ENCODE data around the gene STK11IP.
A peak's percentile ranks its signal among the peaks of the same experiment; 100 is the strongest.
"Not testable (repeated sequence)": the region's sequence is repeated elsewhere in the genome, so short reads cannot be mapped to it uniquely, and the experiment has no call there.

STK11IP gene

DNA sequence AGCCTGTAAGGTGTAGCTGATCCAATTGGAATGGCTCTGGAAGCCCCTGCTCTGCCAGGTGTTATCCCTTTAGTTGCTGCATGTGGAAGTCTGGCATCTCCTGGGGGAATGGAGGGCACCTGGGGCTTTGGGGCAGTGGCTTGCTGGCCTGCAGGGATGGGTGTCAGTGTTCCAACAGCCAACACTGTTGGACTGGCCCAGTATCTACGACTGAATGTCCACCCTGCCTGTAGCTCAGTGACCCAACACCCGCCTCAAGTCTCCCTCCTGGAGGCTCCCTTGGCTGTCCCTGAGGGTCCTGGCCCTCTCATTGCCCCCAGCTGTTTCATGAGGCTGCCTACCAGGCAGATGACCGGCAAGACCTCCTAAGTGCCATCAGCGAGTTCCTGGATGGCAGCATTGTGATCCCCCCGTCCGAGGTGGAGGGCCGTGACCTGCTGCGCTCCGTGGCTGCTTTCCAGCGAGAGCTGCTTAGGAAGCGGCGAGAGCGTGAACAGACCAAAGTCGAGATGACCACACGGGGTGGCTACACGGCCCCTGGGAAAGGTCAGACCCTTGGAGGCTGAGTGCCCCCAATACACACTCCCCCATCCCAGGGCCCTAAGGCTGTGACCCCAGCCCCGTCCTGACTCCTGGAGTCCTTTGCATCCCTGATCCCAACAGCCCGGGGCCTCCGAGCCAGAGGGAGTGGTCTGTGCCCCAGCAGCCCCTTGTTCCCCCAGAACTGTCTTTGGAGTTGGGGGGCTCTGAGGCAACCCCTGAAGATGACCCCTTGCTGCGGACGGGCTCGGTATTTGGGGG lies 37.5 kb downstream of the STK11IP start:
- DNase-seq (ENCODE audit: low read depth), result no peak

DNA sequence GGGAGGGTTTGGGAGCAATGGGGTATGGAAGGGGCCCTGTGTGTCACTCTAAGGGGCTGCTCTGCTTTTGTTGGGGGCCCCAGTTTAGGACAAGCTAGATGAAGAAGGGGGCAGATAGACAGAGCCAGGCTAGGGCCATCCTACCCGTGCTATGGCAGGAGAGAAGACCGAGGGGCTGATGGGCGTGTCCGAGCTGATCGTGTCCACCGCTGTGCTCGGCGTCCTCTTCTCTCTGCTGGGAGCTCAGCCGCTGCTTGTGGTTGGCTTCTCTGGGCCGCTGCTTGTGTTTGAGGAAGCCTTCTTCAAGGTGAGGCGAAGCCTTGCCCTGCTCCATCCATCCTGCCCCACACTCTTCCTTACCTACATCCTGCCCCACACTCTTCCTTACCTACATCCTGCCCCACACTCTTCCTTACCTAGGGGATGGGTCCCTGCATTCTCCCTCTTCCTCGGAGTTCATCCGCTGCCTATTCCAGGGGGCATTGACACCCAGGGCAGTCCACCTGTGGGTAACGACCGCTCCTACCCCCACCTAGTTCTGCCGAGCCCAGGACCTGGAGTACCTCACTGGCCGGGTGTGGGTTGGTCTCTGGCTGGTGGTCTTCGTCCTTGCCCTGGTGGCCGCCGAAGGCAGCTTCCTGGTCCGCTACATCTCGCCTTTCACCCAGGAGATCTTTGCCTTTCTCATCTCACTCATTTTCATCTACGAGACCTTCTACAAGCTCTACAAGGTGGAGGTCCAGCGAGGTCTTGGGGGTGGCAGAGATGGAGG lies 38.7 kb downstream of the STK11IP start:
- no peak for DNase-seq (ENCODE audit: low read depth)

DNA sequence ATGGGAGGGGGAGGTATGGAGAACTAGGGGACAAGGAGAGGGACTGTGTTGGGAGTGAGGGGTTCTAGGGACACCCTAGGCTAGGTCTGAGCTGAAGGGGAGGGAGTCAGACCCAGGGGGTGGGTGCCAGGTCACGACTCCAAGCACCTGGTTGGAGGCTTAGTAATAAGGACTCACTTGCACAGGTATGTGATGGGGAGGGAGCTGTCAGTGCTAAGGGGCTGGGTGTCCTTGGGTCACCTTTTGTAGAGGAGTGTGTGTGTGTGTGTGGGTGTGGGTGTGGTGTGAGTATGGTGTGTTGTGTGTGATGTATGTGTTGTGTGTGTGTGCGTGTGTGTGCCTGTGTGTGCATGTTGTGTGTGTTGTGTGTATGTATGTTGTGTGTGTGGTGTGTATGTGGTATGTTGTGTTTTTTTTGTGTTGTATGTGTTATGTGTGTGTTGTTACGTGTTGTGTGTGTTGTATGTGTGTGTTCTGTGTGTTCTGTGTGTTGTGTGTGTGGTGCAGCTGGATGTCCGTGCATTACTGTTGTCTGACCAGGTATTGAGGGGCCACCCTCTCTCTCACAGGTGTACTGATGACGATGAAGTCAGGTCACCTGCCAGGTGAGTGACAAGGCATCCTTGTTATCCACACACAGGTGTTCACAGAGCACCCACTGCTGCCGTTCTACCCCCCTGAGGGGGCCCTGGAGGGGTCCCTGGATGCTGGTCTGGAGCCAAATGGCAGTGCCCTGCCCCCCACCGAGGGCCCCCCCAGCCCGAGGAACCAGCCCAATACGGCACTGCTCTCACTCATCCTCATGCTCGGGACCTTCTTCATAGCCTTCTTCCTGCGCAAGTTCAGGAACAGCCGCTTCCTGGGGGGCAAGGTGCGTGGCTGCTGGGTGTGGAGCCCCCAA lies 39.5 kb downstream of the STK11IP start:
- no peak for DNase-seq (ENCODE audit: low read depth)

DNA sequence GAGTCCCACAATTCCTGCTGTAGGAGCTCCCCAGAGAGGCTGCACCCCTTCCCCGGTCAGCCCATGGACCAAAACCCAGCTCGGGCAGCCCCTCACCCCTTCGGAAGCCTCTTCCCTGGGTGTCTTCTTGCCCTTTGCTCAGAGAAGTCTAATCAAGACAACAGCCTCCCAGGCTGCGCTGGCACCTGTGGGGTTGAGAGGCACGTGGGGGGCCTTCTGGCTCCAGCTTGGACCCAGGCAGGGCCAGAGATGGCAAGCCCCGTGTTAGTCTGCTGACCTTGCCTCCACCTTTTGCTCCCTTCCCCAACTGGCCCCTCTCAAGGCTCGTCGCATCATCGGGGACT lies 40.2 kb downstream of the STK11IP start:
- DNase-seq (ENCODE audit: low read depth), result no peak

DNA sequence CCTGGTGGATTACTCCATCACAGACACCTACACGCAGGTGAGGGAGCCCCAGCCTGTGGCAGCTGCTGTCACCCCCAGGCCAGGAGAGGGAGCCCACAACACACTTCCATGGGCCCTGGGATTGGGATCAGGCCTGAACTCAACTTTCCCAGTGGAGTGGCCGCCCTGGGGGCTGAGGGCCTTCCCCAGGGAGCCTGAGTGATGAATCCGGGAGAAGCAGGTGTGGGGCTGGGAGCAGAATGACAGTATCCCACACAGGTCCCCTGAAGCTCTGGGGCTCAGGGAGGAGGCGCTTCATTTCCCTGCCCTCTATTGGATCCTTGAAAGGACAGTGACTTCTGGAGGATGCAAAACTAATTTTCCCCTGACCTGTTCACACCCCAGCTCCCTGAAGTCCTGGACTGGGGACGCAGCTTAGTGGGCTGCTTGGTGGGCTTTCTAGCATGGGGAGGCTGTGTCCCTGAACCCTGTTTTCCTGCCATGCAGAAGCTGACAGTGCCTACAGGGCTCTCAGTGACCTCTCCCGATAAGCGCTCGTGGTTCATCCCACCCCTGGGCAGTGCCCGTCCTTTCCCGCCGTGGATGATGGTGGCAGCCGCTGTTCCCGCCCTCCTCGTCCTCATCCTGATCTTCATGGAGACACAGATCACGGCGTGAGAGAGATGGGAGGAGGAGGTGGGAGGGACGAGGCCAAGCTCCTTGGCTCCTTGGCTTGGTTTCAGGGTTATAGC lies 40.7 kb downstream of the STK11IP start:
- no peak for DNase-seq (ENCODE audit: low read depth)

DNA sequence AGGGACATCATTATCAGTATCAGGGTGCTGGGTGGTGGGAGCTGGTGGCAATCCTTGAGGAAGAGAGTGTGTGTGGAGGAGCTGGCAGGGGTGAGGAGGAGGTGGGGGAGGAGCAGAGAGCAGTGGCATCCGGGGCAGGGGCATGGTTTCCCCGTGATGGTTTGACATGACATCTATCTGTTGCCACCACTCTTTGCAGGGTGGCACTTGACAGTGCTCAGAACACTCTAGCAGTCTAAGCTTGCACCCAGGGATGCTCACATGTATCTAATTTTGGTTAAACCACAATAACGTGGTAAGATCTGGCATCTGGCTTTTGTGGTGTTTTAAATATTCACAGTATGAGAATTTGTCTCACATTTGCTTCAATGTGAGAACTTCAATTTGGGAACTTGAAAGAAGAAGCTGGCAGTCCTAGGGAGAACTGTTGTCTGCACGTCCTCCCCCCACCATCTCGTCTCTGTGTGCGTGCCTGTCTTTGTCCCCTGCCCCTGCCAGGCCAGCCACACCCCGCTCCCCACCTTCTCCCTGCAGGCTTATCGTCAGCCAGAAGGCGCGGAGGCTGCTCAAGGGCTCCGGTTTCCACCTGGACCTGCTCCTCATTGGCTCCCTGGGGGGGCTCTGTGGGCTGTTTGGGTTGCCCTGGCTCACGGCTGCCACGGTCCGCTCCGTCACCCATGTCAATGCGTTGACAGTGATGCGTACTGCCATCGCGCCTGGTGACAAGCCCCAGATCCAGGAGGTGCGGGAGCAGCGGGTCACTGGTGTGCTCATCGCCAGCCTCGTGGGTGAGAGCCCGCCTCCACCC lies 41.5 kb downstream of the STK11IP start:
- DNase-seq (ENCODE audit: low read depth), result no peak

DNA sequence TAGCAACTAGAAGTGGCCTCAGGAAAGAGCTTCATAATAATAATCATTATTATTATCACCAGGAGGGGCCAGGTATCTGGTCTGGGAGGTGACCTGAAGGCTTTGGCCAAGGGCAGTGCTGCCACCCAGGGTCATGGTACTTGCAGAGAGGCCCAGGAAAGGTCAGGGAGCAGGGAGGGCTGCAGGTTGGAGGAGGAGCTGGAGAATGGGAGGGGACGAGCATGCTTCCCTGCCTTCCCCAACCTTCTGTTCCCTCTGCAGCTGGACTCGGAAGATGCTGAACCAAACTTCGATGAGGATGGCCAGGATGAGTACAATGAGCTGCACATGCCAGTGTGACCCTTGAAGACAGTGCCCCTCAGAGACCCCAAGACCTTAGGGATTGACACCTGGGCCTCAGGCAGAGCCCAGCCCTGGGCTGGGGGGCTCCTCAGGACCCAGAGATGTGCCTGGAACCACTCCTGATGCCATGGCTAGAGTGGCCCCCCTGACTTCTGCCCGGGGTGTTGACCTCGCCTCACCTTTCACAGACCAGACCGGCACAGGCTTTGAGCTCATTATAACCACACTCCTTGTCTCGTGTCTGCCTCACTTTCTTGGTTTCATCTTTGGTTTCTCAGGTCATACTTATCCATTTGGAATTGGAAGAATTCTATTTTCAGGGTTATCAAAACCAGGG lies 43.9 kb downstream of the STK11IP start:
- no peak for DNase-seq (ENCODE audit: low read depth)

DNA sequence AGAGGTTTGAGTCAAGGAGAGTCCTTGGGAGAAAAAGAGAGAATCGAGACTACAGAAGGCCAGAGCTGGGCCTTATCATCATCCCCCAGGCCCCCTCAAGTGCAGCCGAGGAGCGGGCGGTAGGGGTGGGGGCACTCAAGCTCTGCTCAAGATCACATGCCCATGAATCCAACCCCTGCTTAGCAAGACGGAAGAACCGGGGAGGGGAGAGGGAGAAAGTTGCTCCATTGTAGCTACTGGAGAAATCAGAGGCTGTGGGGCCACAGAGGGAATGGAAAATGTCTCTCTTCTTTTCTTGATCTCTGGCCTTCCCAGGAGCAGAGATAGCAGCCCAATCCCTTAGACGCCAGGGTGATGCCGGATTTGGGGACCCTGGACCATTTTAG lies 44.4 kb downstream of the STK11IP start:
- DNase-seq (ENCODE audit: low read depth), result no peak

DNA sequence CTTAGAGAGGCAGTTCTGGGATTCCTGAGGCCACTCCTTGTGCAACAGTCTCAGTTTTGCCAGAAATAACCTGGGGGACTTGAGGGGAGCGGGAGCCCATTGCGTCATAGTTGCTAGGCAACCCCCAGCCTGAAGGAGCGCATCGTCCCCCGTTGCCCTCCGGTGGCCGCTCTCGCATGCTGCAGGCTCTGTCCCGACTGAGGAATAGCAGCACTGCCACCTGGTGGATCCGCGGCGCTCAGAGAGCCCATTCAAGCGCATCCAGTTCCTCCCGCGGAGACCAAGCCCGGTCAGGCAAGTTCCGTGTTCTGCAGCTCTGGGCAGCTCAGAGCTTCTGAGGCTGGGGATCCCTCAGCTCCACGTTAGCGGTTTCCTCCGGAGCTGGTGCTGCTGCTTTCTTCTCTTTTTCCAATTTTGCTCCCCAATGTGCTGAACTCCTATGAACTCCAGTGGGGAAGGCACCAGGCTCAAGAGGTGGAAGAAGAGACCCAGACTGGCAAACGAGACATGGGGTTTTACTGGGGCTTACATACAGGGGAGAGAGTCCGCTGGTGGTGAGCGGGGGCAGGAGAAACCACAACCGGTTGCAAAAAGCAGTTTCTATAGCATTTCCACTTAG lies 44.9 kb downstream of the STK11IP start:
- DNase-seq (ENCODE audit: low read depth), result peak; percentile 81

DNA sequence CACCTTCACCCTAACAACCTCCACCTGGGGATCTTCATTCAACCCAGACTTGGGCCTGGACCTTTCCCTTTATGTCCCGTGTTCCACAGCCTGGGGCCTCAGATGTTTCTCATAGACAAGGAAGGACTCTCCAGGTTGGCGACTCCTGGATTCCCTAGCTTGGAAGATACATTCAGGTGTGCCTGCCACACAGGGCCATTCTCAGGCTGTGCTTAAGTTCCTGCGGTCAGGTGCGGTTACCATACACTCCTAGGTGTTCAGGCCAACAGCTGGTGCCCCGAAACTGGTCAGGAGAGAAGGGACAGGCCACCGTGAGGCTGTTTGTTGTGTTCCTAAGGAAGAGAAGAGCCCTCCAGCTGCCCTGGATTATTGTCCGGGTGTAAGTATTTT lies 45.4 kb downstream of the STK11IP start:
- no peak for DNase-seq (ENCODE audit: low read depth)

DNA sequence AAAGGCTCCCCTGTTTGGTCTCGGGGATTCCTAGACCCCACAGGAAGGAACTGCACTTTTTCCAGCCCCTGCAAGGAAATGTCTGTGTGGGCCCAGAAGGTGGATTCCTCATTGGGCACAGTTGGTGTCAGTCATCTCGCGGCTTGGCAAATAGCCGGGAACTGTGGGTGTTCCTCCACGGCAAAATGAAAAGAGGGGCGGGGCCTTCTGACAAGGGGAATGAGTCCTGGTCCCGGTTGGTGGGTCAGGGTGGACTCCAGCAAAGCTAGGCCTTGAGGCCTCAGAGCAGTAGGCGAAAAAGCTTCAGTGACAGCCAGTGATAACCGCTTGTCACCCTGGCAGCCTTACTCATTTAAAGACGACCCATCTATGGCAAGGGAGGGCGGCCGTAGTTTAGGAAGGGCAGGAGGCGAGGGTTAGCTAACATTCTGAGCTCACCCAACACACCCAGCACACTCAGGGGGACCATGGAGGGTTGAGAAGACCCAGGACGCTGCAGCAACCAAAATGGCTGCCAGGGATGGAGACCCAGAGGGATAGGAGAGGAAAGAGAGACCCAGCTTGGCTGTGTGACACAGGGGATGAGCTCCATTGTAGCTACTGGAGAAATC lies 46.2 kb downstream of the STK11IP start:
- DNase-seq (ENCODE audit: low read depth), result no peak

DNA sequence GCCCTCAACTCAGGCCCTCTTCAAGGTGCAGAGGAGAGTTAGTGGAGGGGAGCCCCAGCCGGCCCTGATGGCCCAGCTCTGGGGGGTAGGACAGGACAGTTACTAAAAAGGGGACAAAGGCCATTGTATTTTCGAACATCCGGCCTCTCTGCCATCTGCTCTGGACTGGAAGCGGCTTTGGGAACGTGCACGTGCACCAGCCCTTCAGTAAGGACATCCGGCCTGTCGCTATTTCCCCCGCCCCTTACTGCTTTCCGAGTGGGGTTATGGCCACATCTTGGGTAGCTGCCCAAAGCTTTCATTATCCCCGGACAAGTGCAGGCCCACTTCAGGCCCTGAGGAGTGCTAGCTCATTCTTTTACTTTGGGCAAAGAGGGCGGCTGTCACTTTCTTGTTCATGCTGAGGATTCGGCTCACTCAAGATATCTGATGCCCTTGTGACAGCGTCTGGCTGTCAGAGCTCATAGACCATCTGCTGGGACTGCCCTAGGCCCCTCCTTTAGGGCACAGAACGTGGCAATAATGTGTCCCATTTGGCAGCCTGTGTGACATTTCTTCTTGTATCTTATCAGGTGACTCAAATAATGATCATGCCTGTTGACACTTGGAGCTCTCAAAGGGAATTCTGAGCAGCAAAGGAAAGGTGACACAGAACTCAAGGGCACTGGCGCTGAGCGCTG lies 47.3 kb downstream of the STK11IP start:
- no peak for DNase-seq (ENCODE audit: low read depth)

DNA sequence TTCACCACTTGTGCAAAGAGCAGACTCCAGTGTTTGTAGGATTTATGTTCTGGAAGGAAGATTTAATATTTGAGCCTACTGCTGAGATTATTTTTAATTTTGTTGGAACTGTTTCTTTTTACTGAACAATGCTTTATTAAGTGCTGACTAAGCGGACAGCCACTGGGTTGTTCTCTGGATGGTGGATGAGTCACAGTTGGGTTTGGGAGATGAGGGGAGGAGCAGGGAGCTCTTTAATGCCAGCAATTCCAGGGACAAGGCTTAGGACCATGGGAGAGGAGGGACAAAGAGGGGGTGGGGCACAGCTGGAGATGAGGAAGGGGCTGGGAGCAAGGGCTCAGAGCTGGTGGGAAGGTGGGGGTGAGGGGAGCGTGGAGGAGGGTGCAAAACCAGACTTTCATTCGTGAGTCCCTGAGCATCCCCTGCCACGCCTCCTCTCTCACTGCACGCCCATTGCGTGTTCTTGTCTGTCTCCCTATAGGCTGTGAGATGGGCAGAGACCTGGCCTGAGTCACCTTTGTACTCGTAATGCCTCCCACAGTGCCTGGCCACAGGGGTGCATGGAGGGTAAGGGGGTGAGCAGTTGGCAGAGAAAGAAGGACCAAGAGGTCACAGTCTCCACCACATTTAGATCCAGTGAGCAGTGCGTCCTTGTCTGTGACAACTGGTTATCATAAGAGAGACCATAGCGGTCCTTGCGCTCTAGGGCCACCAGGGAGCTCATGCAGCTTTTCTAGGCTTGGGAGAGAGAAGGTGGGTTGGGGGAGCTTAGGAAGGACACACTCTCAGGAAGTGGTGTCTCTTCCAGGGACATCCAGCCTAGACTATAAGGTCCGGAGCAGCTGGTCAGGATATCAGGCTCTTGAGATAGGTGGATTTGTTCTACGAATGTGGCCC lies 48.2 kb downstream of the STK11IP start:
- DNase-seq (ENCODE audit: low read depth), result no peak

DNA sequence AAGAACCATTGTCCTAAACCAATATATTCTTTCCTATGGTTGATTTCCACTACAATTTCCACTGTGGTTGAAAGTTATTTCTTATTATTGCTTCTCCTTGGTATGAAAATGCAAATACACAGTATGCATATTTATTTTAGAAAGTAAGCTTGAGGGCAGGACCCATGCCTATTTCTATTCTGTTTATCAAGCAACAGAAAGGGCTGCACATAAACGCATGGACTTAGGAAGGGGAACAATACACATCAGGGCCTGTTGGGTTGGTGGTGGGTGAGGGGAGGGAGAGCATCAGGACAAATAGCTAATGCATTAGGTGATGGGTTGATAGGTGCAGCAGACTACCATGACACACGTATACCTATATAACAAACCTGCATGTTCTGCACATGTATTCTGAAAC lies 50.5 kb downstream of the STK11IP start:
- no peak for DNase-seq (ENCODE audit: low read depth)

DNA sequence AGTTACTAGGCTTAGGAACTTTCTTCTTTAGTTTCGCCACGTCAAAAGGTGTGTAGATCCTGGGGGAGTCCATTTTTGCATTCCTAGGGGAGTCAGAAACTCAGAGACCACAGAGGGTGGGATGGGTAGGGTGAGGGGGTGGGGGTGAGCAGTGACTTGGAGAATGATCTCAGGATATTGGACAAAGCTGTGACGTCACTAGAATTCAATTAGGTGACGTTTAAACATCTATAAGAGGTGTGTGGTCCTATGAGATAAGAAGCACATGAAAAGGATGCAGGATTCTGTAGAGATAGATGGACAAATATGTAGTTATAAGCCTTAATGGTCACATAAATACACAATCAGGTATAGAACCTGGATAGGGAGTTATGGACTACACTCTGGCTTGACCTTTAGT lies 51.3 kb downstream of the STK11IP start:
- no peak for DNase-seq (ENCODE audit: low read depth)

DNA sequence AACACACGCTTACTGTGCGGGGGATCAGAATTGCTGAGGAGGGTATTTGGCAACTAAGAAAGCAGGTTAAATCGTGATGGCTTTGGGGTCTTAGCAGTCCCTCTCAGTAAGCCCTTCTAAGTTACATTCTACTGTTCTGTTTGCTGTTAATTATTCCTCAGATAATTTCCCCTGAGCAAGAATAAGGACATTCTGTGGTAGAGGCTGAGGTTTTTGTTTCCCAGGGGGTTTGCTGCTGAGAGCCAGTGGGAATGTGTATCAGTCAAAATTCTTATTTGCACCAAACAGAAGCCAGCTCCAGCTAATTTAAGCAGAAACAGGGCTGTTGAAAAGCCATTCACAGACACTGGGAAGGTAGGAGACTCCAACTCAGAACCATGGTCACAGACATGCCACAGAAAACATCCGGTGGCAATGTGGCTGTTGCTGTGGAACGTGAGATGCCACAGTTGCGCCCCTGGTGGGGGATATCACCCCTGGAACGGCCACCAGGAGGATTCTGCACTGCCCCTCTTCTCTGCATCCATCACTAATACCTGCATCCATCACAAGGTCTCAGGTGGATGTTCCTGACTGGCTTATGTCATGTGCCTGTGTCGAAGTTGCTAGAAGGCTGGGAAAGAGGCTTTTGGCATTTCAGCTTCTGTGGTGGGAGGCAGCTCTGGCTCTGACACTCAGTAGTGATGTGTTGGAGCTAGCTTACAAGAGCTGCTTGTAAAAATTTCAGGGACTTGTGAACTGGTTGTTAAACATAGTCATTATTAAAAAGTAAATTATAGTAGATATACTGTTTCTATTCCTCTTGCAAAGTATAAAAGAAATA lies 53.0 kb downstream of the STK11IP start:
- no peak for DNase-seq (ENCODE audit: low read depth)

DNA sequence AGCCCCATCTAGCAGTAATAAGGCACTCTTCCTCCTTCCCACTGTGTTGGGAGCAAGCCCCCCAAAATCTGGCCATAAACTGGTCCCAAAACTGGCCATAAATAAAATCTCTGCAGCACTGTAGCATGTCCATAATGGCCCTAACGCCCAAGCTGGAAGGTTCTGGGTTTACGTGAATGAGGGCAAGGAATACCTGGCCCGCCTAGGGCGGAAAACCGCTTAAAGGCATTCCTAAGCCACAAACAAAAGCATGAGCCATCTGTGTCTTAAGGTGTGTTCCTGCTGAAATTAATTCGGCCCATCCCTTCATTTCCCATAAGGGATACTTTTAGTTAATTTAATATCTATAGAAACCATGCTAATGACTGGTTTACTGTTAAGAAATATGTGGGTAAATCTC lies 54.0 kb downstream of the STK11IP start:
- DNase-seq (ENCODE audit: low read depth), result not testable (repeated sequence)
